Kidney epithelial cell (primary cell): ENCODE results near the gene EPG5. TPM values are rescaled to one million over a fixed set of nuclear protein-coding genes. Genes with fewer than 3 reads are reported as not detected.

ENCODE experiments used
- DNase-seq: peaks from one replicate; pipeline ENCODE4 v3.0.0-alpha.2; 2010; ENCODE audit warnings: low read depth
- H3K27me3 ChIP-seq: 2 replicates; pipeline ENCODE4 v1.6.0; 2011; ENCODE audit warnings: low read length; ENCODE audit not compliant: control insufficient read depth, insufficient read depth
- H3K36me3 ChIP-seq: 2 replicates; pipeline ENCODE4 v1.5.1; 2011; ENCODE audit warnings: low read length; ENCODE audit not compliant: control insufficient read depth, insufficient read depth
- H3K4me3 ChIP-seq: 2 replicates; pipeline ENCODE4 v1.5.1; 2011; ENCODE audit warnings: low read depth, mild to moderate bottlenecking, control low read depth, low read length
- CTCF ChIP-seq: IDR thresholded peaks from 2 replicates; pipeline ENCODE4 v1.5.1; 2011; ENCODE audit warnings: mild to moderate bottlenecking, moderate library complexity, low read length, control low read depth, inconsistent platforms; ENCODE audit not compliant: insufficient read depth, poor library complexity, severe bottlenecking
- total RNA-seq: library from RNA; depleted of rRNA; stranded (reverse); fragments of >200 nt; gene quantifications from 2 replicates; pipeline ENCODE4 v1.2.3, GENCODE V29; 2015

EPG5 gene
- total RNA-seq, 1 donor from 2014 or later, result 38.2 TPM

GRCh38 chr18:45863469-45863868 lies 103.7 kb downstream of the EPG5 start:
- Histone ChIP-seq H3K27me3 (no peaks in the 10 kb centered on the region), H3K4me3 (no peak overlapping the region), H3K36me3 (peaks cover 4% of the 10 kb centered on the region)
- TF ChIP-seq CTCF, result no peak
- no peak for DNase-seq

GRCh38 chr18:45861926-45862325 lies 105.2 kb downstream of the EPG5 start:
- no peak for DNase-seq
- no peak for TF ChIP-seq CTCF
- Histone ChIP-seq H3K36me3 (peaks cover 4% of the 10 kb centered on the region), H3K4me3 (no peak overlapping the region), H3K27me3 (no peaks in the 10 kb centered on the region)

- TF ChIP-seq CTCF, result no peak
- no peaks in the 10 kb centered on the region for H3K27me3 ChIP-seq
- H3K36me3 ChIP-seq, result peaks cover 4% of the 10 kb centered on the region
- no peak for DNase-seq
- no peak overlapping the region for H3K4me3 ChIP-seq
Observed at GRCh38 chr18:45860971-45861370, 106.2 kb downstream of the EPG5 start.

GRCh38 chr18:45860492-45860891 lies 106.6 kb downstream of the EPG5 start:
- no peak overlapping the region for H3K4me3 ChIP-seq
- no peak for TF ChIP-seq CTCF
- DNase-seq, result no peak
- no peaks in the 10 kb centered on the region for H3K27me3 ChIP-seq
- peaks cover 4% of the 10 kb centered on the region for H3K36me3 ChIP-seq

GRCh38 chr18:45859334-45859733 lies 107.8 kb downstream of the EPG5 start:
- Histone ChIP-seq H3K27me3 (no peaks in the 10 kb centered on the region), H3K4me3 (no peak overlapping the region), H3K36me3 (peaks cover 3% of the 10 kb centered on the region)
- TF ChIP-seq CTCF, result no peak
- no peak for DNase-seq

- Histone ChIP-seq H3K27me3 (no peaks in the 10 kb centered on the region), H3K4me3 (no peak overlapping the region), H3K36me3 (peaks cover 2% of the 10 kb centered on the region)
- DNase-seq, result no peak
- no peak for TF ChIP-seq CTCF
Observed at GRCh38 chr18:45856531-45856930, 110.6 kb downstream of the EPG5 start.
